OCI-M1 (cell line): ENCODE results near the gene PRR29.

Source experiments
- DNase-seq: peaks from one replicate; lab custom pipeline; 2025; lab: John Stamatoyannopoulos, UW

PRR29 gene

DNA sequence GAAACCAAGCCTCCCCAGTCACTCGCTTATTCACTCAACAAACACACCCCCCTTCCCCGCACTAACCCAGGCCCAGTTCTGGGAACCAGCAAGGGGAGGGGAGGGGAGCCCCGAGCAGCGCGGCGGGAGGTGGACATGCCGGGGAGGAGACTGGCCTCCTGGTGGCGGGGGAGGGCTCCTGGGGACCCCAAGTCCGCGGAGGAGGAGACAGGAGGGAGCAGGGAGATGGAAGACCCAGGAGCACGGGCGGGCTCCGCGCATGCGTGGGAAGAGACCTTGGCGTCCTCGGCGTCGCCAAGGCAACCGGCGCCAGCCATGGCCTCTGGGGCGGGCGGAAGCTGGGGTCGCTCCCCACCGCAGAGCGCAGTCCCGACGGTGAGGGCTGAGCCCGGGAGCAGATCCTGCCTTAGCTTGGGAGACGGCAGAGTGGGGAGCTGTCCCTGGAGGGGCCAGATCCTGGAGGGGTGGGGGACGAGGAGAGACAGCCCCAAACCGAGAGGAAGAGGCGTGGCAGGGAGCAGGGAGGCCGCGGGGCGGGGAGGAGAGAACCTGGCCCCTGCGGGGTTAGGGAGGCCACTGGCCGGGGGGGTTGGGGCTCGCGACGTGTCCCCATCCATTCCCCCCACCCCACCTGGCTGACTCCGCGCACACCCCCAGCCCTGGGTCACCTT, at the start of gene PRR29:
Gene PRR29, plus strand, starts transcription at position 302 of the 671 bp plus-strand sequence. Its CDS starts 14 bp downstream, at position 316.
- DNase-seq = peak; percentile 68

DNA sequence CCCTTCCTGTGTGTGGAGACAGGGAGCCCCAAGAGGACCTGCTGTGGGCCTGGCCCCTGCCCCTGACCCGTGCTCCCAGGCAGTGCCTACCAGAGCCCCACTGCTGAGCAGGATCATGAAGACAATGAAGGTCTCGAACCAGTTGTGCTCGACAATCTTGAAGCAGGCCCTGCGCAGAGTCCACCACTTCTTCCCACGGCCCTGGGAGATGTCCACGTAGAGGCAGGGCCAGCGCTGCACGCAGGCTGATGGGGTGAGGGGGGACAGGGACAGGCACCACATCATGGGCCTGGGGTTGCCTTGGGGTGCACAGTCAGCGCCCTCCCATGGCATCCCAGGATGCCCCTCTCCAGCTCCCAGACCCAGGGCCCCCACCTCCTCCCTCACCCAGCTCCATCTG, 49.6 kb upstream of the PRR29 start:
- no peak for DNase-seq

DNA sequence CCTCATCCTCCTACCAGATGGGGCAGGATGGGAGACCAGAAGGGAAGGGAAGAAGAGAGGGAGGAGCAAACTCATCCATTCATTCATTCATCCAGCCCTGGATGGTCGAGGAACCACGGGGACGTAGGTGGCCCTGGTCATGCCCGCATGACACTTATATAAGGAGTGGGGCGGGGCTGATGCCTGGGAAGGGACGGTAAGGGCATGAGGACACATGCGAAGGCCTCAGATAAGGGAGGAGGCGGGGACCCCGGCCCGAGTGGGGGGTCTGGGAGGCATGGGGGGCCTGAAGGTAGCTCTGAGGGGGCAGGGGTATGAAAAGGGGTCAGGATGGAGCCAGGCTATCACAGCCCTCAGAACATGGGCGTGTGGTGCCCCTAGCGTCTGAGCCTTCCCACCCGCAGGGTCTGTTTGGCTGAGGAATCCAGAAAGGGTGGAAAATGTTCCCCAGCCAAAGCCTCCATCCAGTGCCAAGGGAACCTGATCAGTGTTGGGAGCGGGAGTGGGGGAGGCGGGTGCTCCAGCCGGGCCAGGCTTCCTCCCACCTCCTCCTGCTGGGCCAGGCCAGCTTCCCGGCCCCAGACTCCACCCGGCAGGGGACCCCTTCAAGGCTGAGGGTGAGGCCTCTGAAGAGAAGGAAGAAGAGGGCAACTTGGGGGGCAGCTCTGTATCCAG, 48.4 kb upstream of the PRR29 start:
- no peak for DNase-seq

DNA sequence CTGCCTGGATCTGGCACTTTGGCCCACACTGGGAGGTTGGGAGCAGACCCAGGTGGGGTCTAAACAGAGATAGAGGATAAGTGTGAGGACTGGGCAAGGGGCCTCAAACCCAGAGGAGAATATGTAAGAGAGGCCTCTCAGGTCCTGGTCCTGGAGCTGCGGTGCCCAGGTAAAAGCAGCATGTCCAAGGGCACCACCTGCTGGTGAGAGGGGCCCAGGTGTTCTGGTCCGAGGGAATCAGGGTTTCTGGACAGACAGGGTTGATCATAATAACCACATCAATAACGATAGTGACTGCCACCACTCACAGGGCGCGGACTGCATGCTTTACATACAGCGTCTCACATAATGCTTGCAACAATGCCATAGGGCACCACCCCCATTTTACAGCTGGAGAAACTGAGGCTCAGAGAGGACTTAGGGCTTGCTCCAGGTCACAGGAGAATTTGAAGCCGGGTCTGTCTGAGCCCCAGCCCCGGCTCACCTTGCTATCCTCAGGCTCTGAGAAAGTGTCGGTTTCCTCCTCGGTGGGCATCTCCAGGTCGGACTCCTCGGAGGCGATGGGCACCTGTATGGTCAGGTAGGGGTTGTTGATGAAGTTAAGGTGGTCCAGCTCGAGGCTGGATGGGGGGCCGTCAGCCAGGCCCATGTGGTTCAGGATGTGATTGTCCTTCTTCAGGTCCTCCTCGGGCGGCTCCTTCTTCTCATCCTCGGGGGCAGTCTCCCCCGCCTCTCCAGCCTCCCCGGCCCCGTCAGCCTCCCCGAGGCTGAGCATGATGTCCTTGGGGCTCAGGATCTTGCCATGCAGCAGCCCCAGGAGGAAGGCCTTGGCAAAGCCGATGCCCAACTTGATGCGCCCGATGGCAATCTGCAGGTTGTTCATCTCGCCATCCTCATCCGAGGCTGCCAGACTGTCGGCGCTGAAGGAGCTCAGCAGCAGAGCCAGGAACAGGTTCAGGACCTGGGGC, 46.9 kb upstream of the PRR29 start:
- DNase-seq = no peak

DNA sequence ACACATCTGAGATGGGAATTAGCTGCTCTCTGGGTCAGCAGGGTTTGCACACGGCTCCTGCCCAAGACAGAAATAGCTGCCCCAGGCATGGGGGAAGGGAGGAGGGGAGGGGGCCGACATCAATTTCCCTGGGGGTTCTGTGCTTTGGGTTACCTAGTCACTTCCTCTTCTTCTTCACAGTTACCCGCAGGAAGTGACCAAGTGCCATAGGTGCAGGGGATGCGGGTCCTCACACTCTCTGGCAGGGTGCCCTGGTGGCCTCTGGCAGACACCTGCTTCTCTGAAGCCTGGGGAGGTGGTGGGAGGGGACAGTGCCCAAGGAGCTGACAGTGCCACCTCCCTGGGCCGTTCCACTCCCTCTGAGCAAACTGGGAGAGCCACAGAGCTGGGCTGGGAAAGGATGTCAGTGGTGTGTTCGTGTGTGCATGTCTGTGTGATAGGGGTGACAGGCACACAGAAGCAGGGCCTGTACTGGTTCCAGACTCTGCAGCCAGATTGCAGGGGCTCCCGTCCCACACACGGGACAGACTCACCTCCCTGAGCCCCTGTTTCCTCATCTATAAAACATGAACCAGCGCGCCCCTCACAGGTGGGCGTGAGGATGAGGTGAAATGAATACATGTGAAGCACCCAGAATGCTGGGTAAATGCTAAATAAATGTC, 43.6 kb upstream of the PRR29 start:
- no peak for DNase-seq

DNA sequence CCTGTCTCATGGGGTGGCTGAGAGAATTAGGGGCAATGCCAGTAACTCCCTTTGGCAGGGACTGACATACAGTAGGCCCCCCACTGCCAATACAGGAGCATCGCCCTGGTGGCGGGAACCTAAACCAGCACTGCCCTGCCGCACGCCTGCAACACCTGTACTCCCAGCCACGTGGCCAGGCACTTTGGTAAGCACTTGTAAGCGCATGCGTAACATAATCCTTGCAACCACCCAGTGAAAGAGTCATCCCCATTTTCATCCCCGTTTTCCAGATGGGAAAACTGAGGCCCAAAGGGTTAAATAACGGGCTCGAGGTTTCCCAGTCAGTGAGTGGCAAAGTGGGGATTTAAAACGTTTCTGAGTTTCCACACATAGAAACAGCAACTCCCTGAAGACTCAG, 42.9 kb upstream of the PRR29 start:
- DNase-seq = no peak

DNA sequence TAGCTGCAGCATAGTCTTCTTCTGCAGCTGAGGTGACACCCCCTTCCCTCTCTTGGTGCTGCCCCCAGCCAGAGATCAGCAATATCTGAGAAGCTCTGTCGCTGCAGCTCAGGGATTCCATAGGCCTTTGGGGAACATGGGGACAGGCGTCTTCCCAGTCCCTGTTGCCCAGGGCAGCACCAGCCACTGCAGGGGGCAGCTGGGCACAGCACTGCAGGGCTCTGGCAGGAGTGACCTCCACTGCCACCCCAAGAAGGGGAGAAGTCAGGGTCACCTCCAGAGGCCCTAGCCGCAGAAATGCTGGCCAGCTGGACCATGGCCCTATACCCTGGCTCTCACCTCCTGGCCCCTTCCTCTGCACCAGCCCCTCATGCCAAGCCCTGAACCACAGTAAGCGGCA, 42.4 kb upstream of the PRR29 start:
- DNase-seq = no peak

DNA sequence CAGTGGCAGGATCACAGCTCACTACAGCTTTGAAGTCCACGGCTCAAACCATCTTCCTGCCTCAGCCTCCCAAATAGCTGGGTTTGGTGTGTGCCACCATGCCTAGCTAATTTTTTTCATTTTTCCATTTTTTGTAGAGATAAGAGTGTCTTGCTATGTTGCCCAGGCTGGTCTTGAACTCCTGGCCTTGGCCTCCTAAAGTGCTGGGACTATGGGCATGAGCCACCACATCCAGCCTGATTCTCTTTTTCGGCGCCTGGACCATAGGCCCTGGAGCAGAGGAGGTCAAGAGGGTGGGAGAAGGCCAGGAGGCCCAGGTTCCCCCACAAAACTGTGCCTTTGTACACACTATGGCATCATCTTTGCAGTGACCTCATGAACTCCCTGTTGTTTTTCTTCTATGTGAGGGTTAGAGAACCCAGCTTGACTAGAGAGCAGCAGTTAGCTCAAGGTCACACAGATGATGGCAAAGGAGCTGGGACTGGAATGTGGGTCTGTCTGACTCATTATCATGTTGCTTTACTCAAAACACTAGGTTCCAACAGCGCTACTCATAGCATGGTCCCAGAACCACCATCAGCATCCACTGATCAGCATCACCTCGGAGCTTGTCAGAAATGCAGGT, 41.7 kb upstream of the PRR29 start:
- DNase-seq = no peak

DNA sequence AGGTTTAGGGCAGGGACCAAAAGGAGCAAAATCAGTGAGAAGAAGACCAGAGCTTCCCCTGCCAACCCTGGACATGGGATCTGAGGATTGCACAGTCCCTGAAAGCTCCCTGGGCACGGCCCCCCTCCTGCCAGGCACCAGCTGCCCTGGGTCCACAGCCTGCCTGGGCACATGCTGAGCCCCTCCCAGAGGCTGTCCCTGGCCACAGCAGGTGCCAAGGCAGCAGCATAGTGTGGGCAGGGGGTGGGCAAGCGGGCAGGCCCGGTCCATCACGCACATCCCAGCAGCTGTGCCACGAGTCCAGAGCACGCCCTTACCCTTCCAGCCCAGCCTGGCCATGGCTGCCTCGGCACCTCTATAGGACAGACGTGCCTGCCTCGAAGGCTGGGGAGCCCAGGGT, 38.1 kb upstream of the PRR29 start:
- no peak for DNase-seq

DNA sequence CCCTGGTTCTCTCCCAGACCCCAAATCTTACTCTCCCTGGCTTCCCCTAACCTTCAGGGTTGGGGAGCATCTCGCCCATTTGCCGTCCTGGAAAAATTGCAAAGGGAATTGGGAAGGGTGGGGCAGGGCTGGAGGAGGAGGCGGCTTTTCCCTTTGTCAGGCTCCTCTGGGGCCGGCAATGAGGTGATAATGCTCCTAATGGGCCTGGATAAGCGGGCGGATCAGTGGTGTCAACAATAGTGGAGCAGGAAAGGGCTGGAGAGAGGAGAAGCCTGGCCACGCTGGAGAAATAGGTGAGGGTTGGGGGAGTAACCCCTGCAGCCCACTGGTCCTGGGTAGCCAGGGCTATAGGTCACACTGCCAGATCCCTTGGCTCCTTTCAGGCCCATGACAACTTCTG, 37.7 kb upstream of the PRR29 start:
- no peak for DNase-seq

DNA sequence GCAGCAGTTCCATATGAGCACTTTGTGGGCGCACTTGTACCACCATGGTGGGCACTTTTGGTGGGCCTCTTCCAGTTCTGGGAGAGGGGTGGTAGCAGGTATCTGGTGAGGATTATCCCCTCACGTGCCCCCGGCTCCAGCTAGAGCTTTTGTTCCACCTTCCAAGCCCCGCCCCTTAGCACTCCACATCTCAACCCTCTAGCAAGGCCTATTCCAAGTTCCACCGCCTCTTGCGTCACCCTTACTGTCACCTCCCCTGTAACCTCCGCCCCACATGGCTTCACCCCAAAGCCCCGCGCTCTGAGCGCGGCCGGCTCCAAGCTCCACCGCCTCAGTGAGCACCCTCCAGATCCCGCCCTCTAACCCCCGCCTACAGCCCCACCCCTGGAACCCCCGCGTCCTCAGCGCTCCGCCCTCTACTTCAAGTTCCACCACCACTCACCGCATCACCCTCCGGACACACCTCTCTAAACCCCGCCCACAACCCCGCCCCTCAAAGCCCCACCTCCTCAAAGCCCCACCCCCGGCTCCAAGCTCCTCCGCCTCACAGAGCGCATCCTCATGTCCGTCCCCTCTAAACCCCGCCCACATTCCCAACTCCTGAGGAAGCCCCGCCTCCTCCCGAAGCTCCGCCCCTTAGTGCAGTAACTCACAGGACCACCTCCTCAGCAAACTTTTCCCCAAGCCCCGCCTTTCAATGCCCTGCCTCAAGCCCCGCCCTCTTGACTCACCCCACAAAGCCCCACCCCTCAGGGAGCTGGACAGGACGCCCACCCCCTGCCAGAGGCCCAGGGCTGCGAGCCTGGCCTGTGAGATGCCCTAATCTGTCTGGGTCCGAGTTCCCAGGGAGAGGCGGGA, 36.6 kb upstream of the PRR29 start:
- peak; percentile 45 for DNase-seq

DNA sequence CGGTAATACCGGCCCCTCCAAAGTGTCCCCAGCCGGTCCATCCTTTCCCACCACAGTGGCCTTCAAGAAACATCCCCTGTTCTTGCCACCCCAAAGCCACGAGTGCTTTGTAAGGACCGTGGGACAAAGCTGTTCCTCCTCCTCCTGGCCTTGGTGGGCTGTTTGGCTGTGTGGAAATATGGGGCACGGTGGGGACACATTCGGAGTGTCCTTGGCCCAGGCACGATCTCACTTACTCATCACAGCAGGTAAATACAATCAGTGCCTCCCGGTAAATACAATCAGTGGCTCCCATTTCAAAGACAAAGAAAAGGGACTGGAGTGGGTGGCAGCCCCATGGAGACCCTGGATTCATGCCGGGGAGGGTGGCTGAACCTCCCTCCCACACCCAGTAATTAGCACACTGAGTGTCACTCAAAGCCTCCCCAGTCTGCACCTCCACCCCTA, 35.8 kb upstream of the PRR29 start:
- no peak for DNase-seq

DNA sequence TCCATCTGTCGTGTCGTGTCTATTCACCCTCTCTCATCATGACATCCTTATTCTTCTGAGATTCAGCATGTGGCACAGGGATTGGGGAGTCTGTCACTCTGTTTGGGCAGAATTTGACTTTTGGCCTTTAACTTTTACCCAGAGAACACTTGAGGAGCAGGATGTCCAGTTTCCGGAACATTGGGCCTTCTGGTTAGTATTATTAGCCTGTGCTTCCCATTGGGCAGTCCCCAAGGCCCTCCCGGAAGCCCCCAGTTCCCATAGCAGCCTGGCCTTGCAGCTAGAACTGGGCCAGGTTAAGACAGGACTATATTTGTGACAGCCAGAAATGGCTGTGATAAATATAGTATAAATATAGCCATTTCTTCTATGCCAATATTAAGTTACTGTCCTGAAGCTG, 35.0 kb upstream of the PRR29 start:
- DNase-seq = no peak

DNA sequence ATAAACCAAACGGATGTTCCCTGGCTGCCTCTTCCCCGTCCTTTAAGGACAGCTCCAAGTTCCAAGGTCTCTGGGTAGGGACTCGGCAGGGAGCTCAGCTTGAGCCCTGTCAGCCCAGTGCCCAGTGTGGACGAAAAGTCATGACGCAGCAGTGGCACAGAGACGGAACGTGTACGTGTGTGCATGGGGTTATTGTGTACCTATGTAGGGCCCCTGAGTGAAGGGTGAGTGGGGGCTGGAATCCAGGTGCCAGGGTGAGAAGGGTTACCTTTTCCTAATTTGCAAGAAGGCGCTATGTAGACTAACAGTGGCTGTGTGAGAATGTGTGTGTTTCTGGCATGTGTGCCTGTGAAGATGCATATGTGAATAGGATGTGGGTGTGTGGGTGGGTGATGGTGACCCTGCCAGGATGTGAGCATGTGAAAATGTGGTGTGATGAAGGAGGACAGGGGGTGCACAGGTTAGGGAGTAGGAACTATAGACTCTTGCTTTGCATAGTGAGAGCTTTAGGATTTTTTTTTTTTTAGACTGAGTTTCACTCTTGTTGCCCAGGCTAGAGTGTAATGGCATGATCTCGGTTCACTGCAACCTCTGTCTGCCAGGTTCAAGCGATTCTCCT, 31.4 kb upstream of the PRR29 start:
- DNase-seq = no peak

DNA sequence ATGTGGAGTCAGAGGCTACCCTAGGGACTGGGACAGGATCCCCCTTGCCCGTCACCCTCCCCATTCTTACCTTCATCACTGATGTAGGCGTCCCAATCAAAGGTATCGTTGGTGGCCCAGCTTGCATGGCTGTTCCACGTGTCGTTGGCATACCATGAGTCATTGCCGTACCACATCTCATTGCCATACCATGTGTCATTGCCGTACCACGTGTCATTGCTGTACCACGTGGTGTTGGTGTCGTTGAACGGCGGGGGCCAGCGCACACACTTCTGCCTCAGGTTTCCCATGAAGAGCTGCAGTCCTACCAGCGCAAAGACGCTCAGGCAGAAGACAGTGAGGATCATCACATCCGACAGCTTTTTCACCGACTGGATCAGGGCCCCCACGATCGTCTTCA, 30.2 kb upstream of the PRR29 start:
- DNase-seq = no peak

DNA sequence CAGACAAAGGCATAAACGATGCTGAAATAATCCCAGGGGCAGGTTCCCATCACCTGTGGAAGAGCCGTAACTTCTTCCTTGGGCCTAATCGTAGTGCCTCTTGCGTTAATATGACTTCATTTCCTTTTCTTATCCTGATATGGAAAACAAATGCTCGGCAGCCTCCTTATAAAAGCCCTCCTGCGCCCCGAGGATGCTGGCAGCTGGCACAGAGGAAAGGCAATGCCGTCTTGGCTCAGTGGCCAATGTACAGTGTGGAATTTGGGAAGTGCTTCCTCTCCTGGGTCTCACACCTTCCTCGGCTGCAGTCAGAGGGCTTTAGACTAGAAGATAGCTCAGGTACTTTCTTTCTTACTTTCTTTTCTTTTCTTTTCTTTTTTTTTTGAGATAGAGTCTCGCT, 28.9 kb upstream of the PRR29 start:
- no peak for DNase-seq

DNA sequence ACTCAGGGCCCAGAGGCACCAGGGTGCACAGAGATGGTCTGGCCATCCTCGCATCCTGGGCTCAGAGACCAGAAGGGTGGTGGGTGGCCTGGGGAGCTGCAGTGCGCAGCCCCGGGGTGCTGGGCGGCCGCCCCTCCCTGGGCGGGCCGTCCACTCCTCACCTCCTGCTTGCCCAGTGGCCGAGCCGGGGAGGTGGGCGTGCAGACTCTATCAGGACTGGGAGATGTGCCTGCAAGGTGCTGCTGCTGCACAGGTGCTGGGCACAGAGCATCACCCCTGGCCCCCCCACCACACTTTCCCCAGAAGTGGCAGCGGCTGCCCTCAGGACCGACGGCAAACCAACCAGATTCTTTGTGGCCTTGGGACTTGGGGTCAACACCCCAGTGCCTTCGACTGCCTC, 25.4 kb upstream of the PRR29 start, which contains the start of gene SCN4A:
Gene SCN4A, minus strand, starts transcription at position 123 of the 400 bp plus-strand sequence. Its CDS starts 77 bp downstream, at position 46.
- no peak for DNase-seq

DNA sequence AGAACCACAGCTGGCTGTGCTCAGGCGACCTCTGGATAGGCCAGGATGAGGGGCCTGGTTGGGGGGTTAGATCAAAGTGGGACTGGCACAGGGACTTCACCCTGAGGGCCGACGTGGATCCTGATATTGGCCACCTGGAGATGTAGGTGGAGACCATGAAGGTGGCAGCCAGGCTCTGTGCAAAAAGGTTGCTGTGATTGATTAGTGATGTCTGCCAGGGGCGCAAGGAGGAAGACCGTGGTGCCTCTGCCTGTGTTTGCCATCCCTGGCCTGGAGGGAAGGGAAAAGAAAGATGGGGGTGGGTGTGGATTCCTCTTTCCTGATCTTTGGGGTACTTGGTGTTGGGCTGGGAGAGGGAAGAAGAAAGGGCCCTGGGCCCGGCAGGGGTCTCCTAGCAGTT, 24.9 kb upstream of the PRR29 start:
- DNase-seq = no peak

DNA sequence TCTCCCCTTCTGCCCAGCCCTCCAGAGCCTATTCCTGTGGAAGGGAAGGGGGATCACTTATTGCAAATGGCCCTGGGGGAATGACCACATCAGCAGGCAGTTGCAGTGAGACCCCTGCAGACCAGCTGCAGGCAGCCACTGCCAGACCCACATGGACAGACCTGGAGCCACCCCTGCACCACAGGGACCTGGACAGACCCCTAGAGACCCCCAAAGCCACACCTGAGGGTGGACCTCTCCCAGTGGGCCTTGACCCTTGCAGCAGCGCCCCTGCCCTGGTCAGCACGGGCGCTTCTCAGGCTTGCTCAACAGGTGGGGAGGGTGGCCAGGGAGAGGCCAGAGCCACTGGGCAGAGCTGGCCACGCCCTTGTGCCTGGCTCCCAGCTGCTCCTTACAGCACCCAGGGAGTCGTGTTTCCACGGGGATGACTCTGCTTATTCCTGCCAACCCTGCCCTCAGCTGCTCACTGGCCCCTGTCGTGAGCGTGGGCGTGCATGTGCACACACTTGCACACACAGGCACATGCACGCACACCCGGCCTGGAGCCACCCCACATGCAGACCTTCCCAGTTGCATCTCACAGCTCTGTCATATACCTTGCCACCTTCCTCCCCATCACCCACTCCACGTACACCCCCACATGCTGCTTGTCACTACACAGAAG, 24.1 kb upstream of the PRR29 start:
- no peak for DNase-seq
